HG03064 (cell line): Measurements from ENCODE around the gene CDC7.
"Not testable (repeated sequence)": the region's sequence is repeated elsewhere in the genome, so short reads cannot be mapped to it uniquely, and the experiment has no call there.

ENCODE experiments used
- ATAC-seq: cut with Tn5 transposase; IDR thresholded peaks from one replicate; pipeline ENCODE4 v1.9.1; 2021; ENCODE audit warnings: low read depth; ENCODE audit not compliant: unreplicated experiment

The CDC7 gene

GRCh38 chr1:91500756-91501522 lies at the start of gene CDC7:
CDC7 (plus strand) TSS chr1:91500851; CDS start chr1:91501717, 866 bp downstream.
- peak; percentile 82 for ATAC-seq

GRCh38 chr1:91454136-91454535 lies 46.5 kb upstream of the CDC7 start:
- no peak for ATAC-seq

GRCh38 chr1:91455334-91455733 lies 45.3 kb upstream of the CDC7 start:
- ATAC-seq = no peak

GRCh38 chr1:91455896-91456295 lies 44.8 kb upstream of the CDC7 start:
- ATAC-seq = no peak

- not testable (repeated sequence) for ATAC-seq
These were observed 35.3 kb upstream of the CDC7 start for GRCh38 chr1:91465350-91465749.

- no peak for ATAC-seq
These were observed 24.0 kb upstream of the CDC7 start for GRCh38 chr1:91476533-91477217.

- no peak for ATAC-seq
These were observed 13.2 kb upstream of the CDC7 start for GRCh38 chr1:91487469-91487868.

- no peak for ATAC-seq
These were observed 10.2 kb upstream of the CDC7 start for GRCh38 chr1:91490501-91490900.

- ATAC-seq = no peak
These were observed 2.6 kb upstream of the CDC7 start for GRCh38 chr1:91498035-91498434.

- no peak for ATAC-seq
These were observed 2.0 kb upstream of the CDC7 start for GRCh38 chr1:91498498-91499245.

- ATAC-seq = no peak
These were observed 1.3 kb upstream of the CDC7 start for GRCh38 chr1:91499346-91499745.

GRCh38 chr1:91499904-91500755 lies 521 bp upstream of the CDC7 start:
- peak; percentile 9 for ATAC-seq

- peak; percentile 4 for ATAC-seq
These were observed 836 bp downstream of the CDC7 start for GRCh38 chr1:91501523-91501851.

- no peak for ATAC-seq
These were observed 1.5 kb downstream of the CDC7 start for GRCh38 chr1:91501971-91502671.

GRCh38 chr1:91502672-91503184 lies 2.1 kb downstream of the CDC7 start:
- no peak for ATAC-seq

- ATAC-seq = no peak
These were observed 2.8 kb downstream of the CDC7 start for GRCh38 chr1:91503332-91503900.

GRCh38 chr1:91503975-91504530 lies 3.4 kb downstream of the CDC7 start:
- no peak for ATAC-seq

GRCh38 chr1:91505086-91505485 lies 4.4 kb downstream of the CDC7 start:
- ATAC-seq = no peak

GRCh38 chr1:91506071-91506470 lies 5.4 kb downstream of the CDC7 start:
- ATAC-seq = no peak
